SK-N-SH treated with all-trans-retinoic acid at 6 μM for 48 hours (cell line): Measurements from ENCODE around the gene ACBD4.
A peak's percentile ranks its signal among the peaks of the same experiment; 100 is the strongest.

Experiments used
- ATAC-seq: fragments of 200-7000 bp; cut with Tn5 transposase; 3 replicates; pipeline ENCODE4 v1.9.1; 2020; ENCODE audit warnings: mild to moderate bottlenecking, moderate library complexity
- ARNTL ChIP-seq: fragments of 450-650 bp; formaldehyde crosslinking; IDR thresholded peaks from 2 replicates; pipeline ENCODE4 v1.5.0; 2020; ENCODE audit warnings: low read depth, mild to moderate bottlenecking, moderate library complexity, borderline replicate concordance
- BACH2 ChIP-seq: fragments of 250-450 bp; sonication (Bioruptor Pico); IDR thresholded peaks from 2 replicates; pipeline ENCODE4 v1.9.0; 2021; ENCODE audit warnings: mild to moderate bottlenecking, borderline replicate concordance
- CSDC2 ChIP-seq: fragments of 250-450 bp; sonication (Bioruptor Pico); IDR thresholded peaks from 2 replicates; pipeline ENCODE4 v1.5.0; 2020; ENCODE audit warnings: mild to moderate bottlenecking, moderate library complexity
- CSRNP3 ChIP-seq: fragments of 250-450 bp; sonication (Bioruptor Pico); IDR thresholded peaks from 2 replicates; pipeline ENCODE4 v1.5.1; 2021; ENCODE audit warnings: mild to moderate bottlenecking, moderate library complexity
- ESRRG ChIP-seq: fragments of 250-450 bp; sonication (Bioruptor Pico); IDR thresholded peaks from 2 replicates; pipeline ENCODE4 v1.6.1; 2021; ENCODE audit warnings: mild to moderate bottlenecking
- GLIS3 ChIP-seq: fragments of 250-450 bp; sonication (Bioruptor Pico); IDR thresholded peaks from 2 replicates; pipeline ENCODE4 v1.5.0; 2020; ENCODE audit warnings: mild to moderate bottlenecking, moderate library complexity
- ISL1 ChIP-seq: fragments of 250-450 bp; sonication (Bioruptor Pico); IDR thresholded peaks from 2 replicates; pipeline ENCODE4 v2.1.2; 2022; ENCODE audit warnings: mild to moderate bottlenecking, moderate library complexity
- OSR1 ChIP-seq: fragments of 250-450 bp; sonication (Bioruptor Pico); IDR thresholded peaks from 2 replicates; pipeline ENCODE4 v1.8.0; 2022; ENCODE audit warnings: moderate library complexity, mild to moderate bottlenecking, inconsistent platforms
- PPARA ChIP-seq: fragments of 250-450 bp; sonication (Bioruptor Pico); IDR thresholded peaks from 2 replicates; pipeline ENCODE4 v1.5.0; 2020; ENCODE audit warnings: mild to moderate bottlenecking, borderline replicate concordance
- RARB ChIP-seq: fragments of 250-450 bp; sonication (Bioruptor Pico); IDR thresholded peaks from 2 replicates; pipeline ENCODE4 v1.8.0; 2021; ENCODE audit warnings: mild to moderate bottlenecking, moderate library complexity
- SNAI2 ChIP-seq: fragments of 250-450 bp; sonication (Bioruptor Pico); IDR thresholded peaks from 2 replicates; pipeline ENCODE4 v1.5.0; 2020; ENCODE audit warnings: mild to moderate bottlenecking, moderate library complexity
- TCF4 ChIP-seq: fragments of 250-450 bp; sonication (Bioruptor Pico); IDR thresholded peaks from 2 replicates; pipeline ENCODE4 v1.8.0; 2021; ENCODE audit warnings: mild to moderate bottlenecking, moderate library complexity, borderline replicate concordance
- TOX ChIP-seq: fragments of 250-450 bp; sonication (Bioruptor Pico); IDR thresholded peaks from 2 replicates; pipeline ENCODE4 v1.8.0; 2021; ENCODE audit warnings: mild to moderate bottlenecking, moderate library complexity, borderline replicate concordance
- ZC3H10 ChIP-seq: fragments of 250-450 bp; sonication (Bioruptor Pico); IDR thresholded peaks from 2 replicates; pipeline ENCODE4 v1.5.1; 2021; ENCODE audit warnings: mild to moderate bottlenecking, moderate library complexity
- ZFP3 ChIP-seq: fragments of 250-450 bp; sonication (Bioruptor Pico); IDR thresholded peaks from 2 replicates; pipeline ENCODE4 v1.5.0; 2020; ENCODE audit warnings: mild to moderate bottlenecking, moderate library complexity
- ZFP30 ChIP-seq: fragments of 450-650 bp; formaldehyde crosslinking; IDR thresholded peaks from 2 replicates; pipeline ENCODE4 v1.5.0; 2022; ENCODE audit warnings: mild to moderate bottlenecking, moderate library complexity
- ZNF565 ChIP-seq: fragments of 450-650 bp; formaldehyde crosslinking; conservative IDR thresholded peaks from 2 replicates; pipeline ENCODE4 v1.5.0; 2020; ENCODE audit warnings: low read depth, mild to moderate bottlenecking, moderate library complexity
- ZNF70 ChIP-seq: fragments of 450-650 bp; formaldehyde crosslinking; IDR thresholded peaks from 2 replicates; pipeline ENCODE4 v1.5.0; 2020; ENCODE audit warnings: mild to moderate bottlenecking, moderate library complexity
- ZNF8 ChIP-seq: fragments of 450-650 bp; formaldehyde crosslinking; IDR thresholded peaks from 2 replicates; pipeline ENCODE4 v1.5.0; 2020; ENCODE audit warnings: mild to moderate bottlenecking, moderate library complexity
- TF ChIP-seq, protein P1 (sequence below): fragments of 250-450 bp; sonication (Bioruptor Pico); IDR thresholded peaks from 2 replicates; pipeline ENCODE4 v1.8.0; 2021; ENCODE audit warnings: low read depth, mild to moderate bottlenecking, moderate library complexity, borderline replicate concordance
- TF ChIP-seq, protein P2 (sequence below): fragments of 250-450 bp; sonication (Bioruptor Pico); IDR thresholded peaks from 2 replicates; pipeline ENCODE4 v1.5.1; 2020; ENCODE audit warnings: low read depth, mild to moderate bottlenecking, moderate library complexity
- TF ChIP-seq, protein P3 (sequence below): fragments of 250-450 bp; sonication (Bioruptor Pico); IDR thresholded peaks from 2 replicates; pipeline ENCODE4 v1.5.0; 2020; ENCODE audit warnings: mild to moderate bottlenecking, moderate library complexity

Gene ACBD4

DNA sequence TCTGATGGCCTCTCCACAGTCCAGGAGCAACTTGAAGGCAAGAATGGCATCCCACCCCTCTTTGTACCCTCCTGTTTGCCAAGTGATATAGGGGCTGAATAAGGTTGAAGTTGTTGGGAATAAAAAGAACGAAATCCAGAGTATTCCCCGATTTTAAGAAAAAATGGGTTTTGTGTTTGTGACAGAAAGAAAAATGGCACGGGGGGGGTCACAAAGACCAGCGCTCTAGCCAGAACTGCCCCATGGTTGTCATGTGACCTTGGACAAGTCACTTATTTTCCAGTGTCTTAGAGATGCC is 11.1 kb downstream of the ACBD4 start:
- ATAC-seq: no peak
- TF ChIP-seq GLIS3 (CRISPR knock-in tag) (no peak), RARB (CRISPR knock-in tag) (no peak), BACH2 (CRISPR knock-in tag) (no peak), CSDC2 (CRISPR knock-in tag) (no peak), ESRRG (CRISPR knock-in tag) (no peak), SNAI2 (no peak), OSR1 (CRISPR knock-in tag) (no peak), ZNF70 (no peak), ZNF8 (CRISPR knock-in tag) (no peak), TOX (CRISPR knock-in tag) (no peak), ISL1 (CRISPR knock-in tag) (no peak), TCF4 (CRISPR knock-in tag) (no peak), ZFP3 (CRISPR knock-in tag) (no peak), ARNTL (CRISPR knock-in tag) (no peak), ZFP30 (CRISPR knock-in tag) (no peak)
- TF ChIP-seq, protein P1, sequence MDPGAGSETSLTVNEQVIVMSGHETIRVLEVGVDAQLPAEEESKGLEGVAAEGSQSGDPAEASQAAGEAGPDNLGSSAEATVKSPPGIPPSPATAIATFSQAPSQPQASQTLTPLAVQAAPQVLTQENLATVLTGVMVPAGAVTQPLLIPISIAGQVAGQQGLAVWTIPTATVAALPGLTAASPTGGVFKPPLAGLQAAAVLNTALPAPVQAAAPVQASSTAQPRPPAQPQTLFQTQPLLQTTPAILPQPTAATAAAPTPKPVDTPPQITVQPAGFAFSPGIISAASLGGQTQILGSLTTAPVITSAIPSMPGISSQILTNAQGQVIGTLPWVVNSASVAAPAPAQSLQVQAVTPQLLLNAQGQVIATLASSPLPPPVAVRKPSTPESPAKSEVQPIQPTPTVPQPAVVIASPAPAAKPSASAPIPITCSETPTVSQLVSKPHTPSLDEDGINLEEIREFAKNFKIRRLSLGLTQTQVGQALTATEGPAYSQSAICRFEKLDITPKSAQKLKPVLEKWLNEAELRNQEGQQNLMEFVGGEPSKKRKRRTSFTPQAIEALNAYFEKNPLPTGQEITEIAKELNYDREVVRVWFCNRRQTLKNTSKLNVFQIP (CRISPR knock-in tag): no peak
- TF ChIP-seq, protein P2, sequence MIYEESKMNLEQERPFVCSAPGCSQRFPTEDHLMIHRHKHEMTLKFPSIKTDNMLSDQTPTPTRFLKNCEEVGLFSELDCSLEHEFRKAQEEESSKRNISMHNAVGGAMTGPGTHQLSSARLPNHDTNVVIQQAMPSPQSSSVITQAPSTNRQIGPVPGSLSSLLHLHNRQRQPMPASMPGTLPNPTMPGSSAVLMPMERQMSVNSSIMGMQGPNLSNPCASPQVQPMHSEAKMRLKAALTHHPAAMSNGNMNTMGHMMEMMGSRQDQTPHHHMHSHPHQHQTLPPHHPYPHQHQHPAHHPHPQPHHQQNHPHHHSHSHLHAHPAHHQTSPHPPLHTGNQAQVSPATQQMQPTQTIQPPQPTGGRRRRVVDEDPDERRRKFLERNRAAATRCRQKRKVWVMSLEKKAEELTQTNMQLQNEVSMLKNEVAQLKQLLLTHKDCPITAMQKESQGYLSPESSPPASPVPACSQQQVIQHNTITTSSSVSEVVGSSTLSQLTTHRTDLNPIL: no peak
- TF ChIP-seq, protein P3, sequence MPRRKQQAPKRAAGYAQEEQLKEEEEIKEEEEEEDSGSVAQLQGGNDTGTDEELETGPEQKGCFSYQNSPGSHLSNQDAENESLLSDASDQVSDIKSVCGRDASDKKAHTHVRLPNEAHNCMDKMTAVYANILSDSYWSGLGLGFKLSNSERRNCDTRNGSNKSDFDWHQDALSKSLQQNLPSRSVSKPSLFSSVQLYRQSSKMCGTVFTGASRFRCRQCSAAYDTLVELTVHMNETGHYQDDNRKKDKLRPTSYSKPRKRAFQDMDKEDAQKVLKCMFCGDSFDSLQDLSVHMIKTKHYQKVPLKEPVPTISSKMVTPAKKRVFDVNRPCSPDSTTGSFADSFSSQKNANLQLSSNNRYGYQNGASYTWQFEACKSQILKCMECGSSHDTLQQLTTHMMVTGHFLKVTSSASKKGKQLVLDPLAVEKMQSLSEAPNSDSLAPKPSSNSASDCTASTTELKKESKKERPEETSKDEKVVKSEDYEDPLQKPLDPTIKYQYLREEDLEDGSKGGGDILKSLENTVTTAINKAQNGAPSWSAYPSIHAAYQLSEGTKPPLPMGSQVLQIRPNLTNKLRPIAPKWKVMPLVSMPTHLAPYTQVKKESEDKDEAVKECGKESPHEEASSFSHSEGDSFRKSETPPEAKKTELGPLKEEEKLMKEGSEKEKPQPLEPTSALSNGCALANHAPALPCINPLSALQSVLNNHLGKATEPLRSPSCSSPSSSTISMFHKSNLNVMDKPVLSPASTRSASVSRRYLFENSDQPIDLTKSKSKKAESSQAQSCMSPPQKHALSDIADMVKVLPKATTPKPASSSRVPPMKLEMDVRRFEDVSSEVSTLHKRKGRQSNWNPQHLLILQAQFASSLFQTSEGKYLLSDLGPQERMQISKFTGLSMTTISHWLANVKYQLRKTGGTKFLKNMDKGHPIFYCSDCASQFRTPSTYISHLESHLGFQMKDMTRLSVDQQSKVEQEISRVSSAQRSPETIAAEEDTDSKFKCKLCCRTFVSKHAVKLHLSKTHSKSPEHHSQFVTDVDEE (CRISPR knock-in tag): no peak

- TF ChIP-seq, protein P3 (CRISPR knock-in tag): peak; percentile 19; the same call in 1 of the 2 replicates
- TF ChIP-seq GLIS3 (CRISPR knock-in tag): no peak; the same call in 1 of the 2 replicates
- peak; percentile 87; the same call in 1 of the 2 replicates for TF ChIP-seq CSDC2 (CRISPR knock-in tag)
- TF ChIP-seq ZC3H10 (CRISPR knock-in tag): 0 out of 2 replicates have a peak, but pooled peaks have one; percentile 17
- no peak for TF ChIP-seq ZFP3 (CRISPR knock-in tag)
- ATAC-seq: peak; percentile 15
Measured at GRCh38 chr17:45146890-45147580, 11.5 kb downstream of the ACBD4 start.

DNA sequence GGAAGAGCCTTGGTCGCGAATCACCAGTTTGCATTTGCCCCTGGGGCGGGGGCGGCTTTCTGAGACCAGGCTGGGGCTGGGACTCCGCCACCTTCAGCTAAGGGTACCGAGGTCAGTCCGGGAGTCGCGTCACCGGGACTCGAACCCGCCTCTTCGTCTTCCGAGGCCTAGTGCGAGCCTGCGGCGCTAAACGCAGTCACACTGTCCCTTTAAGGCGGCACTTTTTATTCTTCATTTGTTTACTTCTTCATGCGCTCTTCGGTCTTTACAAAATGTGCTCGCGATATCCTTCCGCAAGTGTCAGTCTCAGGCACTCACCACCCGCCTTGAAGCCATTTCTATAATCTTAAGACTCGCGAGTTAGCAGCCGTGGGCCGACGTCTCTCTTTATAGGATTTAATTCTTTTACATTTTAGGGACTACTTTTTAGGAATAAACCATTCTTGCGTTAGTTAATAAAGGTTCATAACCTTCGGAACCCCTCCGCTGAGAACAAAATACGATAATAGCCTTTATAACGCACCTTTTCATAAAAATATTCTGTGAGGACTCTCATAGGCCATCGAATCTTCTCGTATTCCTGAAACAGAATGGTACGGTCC is 12.2 kb downstream of the ACBD4 start:
- ATAC-seq: peak; percentile 37
- TF ChIP-seq RARB (CRISPR knock-in tag) (peak; percentile 89), ZNF565 (CRISPR knock-in tag) (no peak), CSRNP3 (CRISPR knock-in tag) (no peak), ZNF70 (no peak), GLIS3 (CRISPR knock-in tag) (no peak; the same call in 1 of the 2 replicates), ESRRG (CRISPR knock-in tag) (no peak), ZC3H10 (CRISPR knock-in tag) (peak; percentile 69; the same call in 1 of the 2 replicates), OSR1 (CRISPR knock-in tag) (no peak), TOX (CRISPR knock-in tag) (peak; percentile 64; the same call in 1 of the 2 replicates), PPARA (no peak), ARNTL (CRISPR knock-in tag) (peak; percentile 51; the same call in 1 of the 2 replicates), ZNF8 (CRISPR knock-in tag) (0 out of 2 replicates have a peak, but pooled peaks have one; percentile 41)
- TF ChIP-seq, protein P1 (CRISPR knock-in tag): 0 out of 2 replicates have a peak, but pooled peaks have one; percentile 31
